Articular chondrocyte of knee joint (primary cell): Measurements from ENCODE around the gene FBXL7. TPM values are rescaled to one million over a fixed set of nuclear protein-coding genes. Genes with fewer than 3 reads are reported as not detected.

Experiments used
- small RNA-seq: library from RNA; depleted of rRNA; stranded (forward); fragments of <200 nt; gene quantifications from one replicate; pipeline ENCODE3, GENCODE V24; 2012
- total RNA-seq: library from RNA; depleted of rRNA; stranded (reverse); fragments of >200 nt; gene quantifications from 2 replicates; pipeline ENCODE4 v1.2.3, GENCODE V29; 2012

The FBXL7 gene
- 18.2 and 25.4 TPM in 2 replicates for total RNA-seq

GRCh38 chr5:15499528-15500324 is at the start of gene FBXL7:
Gene FBXL7 (plus strand): TSS chr5:15500180.

Small RNAs within 50 kb of the gene (small RNA-seq; reads per million reads assigned to genes)
- gene MIR887, result 112 reads per million, percentile 98 among the genes with 10 or more reads in this experiment
